SKM-1 treated with dmso at 0.1 percent for 144 hours (cell line): ENCODE results near the gene NNMT.
A peak's percentile ranks its signal among the peaks of the same experiment; 100 is the strongest.

ENCODE experiments used
- DNase-seq: peaks from one replicate; lab custom pipeline; 2025; ENCODE audit not compliant: unreplicated experiment; lab: John Stamatoyannopoulos, UW

NNMT gene

GRCh38 chr11:114262681-114263512 is 33.3 kb upstream of the NNMT start:
- peak; percentile 38 for DNase-seq

GRCh38 chr11:114263513-114264170 is 32.6 kb upstream of the NNMT start:
- DNase-seq, result no peak

- no peak for DNase-seq
Measured at GRCh38 chr11:114264381-114264780, 31.8 kb upstream of the NNMT start.

- DNase-seq, result no peak
Measured at GRCh38 chr11:114265122-114265878, 30.9 kb upstream of the NNMT start.

- no peak for DNase-seq
Measured at GRCh38 chr11:114269498-114269897, 26.7 kb upstream of the NNMT start.

GRCh38 chr11:114270531-114271270 is 25.5 kb upstream of the NNMT start:
- no peak for DNase-seq

- no peak for DNase-seq
Measured at GRCh38 chr11:114271316-114271715, 24.9 kb upstream of the NNMT start.

- no peak for DNase-seq
Measured at GRCh38 chr11:114272311-114272710, 23.9 kb upstream of the NNMT start.

- DNase-seq, result no peak
Measured at GRCh38 chr11:114273071-114273470, 23.1 kb upstream of the NNMT start.

- DNase-seq, result no peak
Measured at GRCh38 chr11:114273890-114274635, 22.1 kb upstream of the NNMT start.

GRCh38 chr11:114274637-114275036 is 21.6 kb upstream of the NNMT start:
- no peak for DNase-seq

GRCh38 chr11:114275280-114275679 is 20.9 kb upstream of the NNMT start:
- no peak for DNase-seq

GRCh38 chr11:114276077-114276476 is 20.1 kb upstream of the NNMT start:
- DNase-seq, result no peak

GRCh38 chr11:114277637-114278341 is 18.4 kb upstream of the NNMT start:
- DNase-seq, result no peak

- DNase-seq, result no peak
Measured at GRCh38 chr11:114278342-114279065, 17.7 kb upstream of the NNMT start.

GRCh38 chr11:114279792-114280546 is 16.2 kb upstream of the NNMT start:
- DNase-seq, result no peak

- DNase-seq, result peak; percentile 50
Measured at GRCh38 chr11:114280696-114281095, 15.5 kb upstream of the NNMT start.

GRCh38 chr11:114281388-114281956 is 14.7 kb upstream of the NNMT start:
- no peak for DNase-seq
